Colon (tissue), 2 donors: ENCODE results near the gene TERT.

ENCODE experiments used
- FAIRE-seq: peaks from 2 replicates; lab custom pipeline; 2012; peaks lifted over from hg19 to GRCh38; lab: Jason Lieb, UNC
- donor health status: control.
- donor health status: control.

Gene TERT

DNA sequence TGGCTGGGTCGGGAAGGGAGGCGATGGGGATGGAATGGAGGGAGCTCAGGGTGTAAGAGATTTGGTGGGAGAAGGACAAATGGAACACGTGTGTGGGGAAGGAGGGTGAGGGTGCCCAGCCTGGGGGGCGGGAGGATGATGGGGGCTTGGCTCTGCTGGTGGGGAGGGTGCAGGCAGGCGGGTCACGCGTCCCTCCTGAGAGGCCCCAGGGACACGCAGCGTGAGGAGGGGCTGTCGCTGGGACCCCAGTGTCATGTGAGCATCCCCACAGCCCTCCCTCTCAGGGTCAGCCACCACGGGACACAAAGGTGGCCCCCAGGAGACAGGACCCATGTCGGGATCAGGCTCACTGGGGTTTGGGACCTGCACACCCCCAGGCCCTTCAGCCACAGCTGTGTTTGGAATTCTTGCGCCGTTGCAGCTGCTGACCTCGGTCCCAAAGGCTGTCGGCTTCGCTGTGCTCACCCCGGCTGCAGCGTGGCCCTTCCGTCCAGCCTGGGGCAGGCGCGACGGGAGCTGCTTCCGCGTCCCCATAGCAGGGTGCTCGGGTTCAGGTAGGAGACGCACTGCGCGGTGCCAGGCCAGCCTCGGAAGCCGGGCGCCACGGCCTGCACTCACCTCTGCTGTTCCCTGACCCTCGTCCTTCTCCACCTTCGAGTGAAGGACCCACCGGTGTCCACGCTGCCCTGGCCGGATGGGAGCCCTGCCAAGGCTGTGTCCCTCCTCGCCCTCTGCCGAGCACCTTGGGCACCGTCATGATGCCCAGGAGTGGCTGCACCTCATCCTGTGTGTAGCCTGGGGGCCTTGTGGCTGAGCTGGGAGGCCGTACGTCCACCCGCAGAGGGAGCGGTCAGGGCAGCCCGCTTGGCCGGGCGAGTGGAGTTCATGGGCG lies 88.1 kb downstream of the TERT start:
- no peak for FAIRE-seq

DNA sequence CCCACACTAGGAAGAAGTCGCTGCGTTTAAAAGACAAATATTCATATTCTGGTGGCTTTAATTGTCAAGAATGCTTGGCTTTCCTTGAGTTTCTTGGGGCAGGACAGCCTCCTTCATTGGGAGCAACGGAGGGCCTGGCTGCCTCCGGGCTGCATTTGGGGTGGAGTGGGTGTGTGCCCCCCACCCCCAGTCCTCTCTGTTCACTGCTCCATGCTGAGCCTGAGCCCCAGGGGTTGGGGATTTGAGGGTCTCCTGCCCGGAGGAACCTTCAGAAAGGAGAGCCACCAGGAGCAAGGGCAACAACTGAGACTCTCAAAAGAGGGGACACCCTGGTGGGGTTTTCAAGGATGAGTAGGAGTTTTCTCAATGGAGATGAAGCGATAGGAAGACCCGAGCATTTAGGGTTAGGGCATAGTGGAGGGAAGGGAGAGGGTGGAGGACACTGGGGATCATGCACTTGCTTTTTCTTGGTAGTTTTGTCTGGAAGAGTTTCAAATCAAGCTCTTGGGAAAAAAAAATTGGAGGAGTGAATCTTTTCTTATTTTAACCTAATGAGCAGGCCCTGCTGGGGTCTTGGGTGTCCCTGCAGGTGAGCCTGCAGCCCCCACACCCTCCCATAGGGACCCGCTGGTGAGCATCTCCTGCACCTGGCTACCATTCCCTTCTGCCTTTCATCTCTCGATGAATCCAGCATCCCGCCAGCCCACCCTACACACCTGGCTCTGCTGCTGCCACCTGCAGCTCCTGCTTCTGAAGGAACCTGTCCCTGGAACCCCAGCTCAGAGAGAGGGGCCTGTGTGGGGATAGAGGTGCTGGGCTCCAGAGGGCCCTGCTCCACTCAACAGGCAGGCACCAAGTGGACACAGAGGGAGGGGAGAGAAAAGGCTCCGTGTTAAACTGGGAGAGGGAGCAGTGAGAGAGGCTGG lies 89.3 kb downstream of the TERT start:
- no peak for FAIRE-seq

- FAIRE-seq = no peak
These were observed 90.1 kb downstream of the TERT start for GRCh38 chr5:1204693-1205242.

- FAIRE-seq = no peak
These were observed 90.7 kb downstream of the TERT start for GRCh38 chr5:1203968-1204692.

DNA sequence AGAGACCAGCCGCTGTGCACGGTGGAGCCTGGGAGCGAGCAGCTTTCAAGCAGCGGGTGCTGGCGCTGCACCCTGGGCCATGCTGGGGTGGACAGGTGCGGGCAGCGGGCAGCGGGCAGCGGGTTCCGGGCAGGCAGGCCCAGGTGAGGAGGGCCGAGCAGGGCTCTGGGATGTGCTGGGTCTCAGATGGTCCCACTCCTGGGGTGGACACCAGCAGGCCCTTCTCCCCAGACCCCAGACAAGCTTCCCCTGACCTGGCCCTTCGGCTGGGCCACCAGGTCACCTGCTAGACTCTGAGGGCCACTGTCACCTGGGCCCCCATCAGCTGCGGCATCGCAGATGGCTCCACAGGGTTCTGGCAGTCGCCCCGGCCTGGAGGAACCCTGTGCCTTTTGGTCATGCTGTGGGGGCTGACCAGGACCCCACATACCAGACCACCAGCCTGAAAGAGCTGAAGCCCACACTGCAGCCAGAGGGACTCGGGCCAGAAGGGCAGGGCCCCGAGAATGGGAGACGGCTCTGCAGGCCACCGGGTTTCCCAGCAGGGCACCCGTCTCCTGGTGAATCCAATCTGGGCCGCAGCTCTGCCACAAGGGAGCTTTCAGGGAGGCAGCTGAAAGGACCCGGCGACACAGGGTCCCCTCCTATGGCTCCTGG lies 91.4 kb downstream of the TERT start:
- no peak for FAIRE-seq
